DMS153 (cell line): ENCODE data around the gene ASAP2.

ENCODE experiments used
- DNase-seq: peaks from one replicate; lab custom pipeline; 2025; lab: John Stamatoyannopoulos, UW

The ASAP2 gene

GRCh38 chr2:9276901-9277451 lies 70.4 kb downstream of the ASAP2 start:
- no peak for DNase-seq

DNA sequence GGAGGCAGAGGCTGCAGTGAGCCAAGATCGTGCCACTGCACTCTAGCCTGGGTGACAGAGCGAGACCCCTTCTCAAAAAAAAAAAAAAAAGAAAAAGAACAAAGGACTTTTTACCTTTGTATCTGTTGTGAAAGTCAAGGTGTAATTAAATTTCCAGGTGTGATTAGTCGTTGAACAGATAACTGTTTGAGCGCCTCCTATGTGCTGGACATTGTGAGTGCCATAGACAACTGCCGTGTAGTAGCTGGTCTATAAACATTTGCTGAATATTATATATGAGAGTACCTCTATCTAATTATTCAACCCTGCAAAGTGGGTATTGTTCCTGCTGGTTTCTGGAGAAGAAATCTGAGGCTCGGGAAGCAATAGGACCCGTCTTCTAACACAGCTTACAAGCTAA lies 71.8 kb downstream of the ASAP2 start:
- no peak for DNase-seq

- DNase-seq, result no peak
Observed at GRCh38 chr2:9279426-9279825, 72.8 kb downstream of the ASAP2 start.

GRCh38 chr2:9280224-9280623 lies 73.6 kb downstream of the ASAP2 start:
- DNase-seq, result no peak

DNA sequence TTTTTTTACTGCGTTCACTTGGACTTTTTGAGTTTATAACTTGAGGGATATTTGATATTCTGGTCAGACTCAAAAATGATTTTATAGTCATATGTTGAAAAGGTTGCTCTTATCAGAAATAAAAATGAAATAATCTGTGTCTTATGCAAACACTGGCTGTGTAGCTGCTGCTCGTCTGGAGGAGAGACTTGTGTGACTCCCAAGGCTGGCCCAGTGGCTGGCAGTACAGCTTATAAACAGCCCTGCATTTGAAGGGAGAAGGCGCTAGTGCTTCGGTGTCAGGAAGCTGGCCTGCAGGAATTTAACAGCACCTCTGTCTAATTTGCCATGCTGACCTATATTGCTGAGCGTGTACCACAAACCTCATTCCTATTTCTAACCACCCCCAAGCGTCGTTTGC lies 74.5 kb downstream of the ASAP2 start:
- DNase-seq, result no peak

- DNase-seq, result no peak
Observed at GRCh38 chr2:9282128-9283112, 75.8 kb downstream of the ASAP2 start.

- peak; percentile 9 for DNase-seq
Observed at GRCh38 chr2:9284521-9285297, 78.1 kb downstream of the ASAP2 start.

- no peak for DNase-seq
Observed at GRCh38 chr2:9285385-9285920, 78.8 kb downstream of the ASAP2 start.

DNA sequence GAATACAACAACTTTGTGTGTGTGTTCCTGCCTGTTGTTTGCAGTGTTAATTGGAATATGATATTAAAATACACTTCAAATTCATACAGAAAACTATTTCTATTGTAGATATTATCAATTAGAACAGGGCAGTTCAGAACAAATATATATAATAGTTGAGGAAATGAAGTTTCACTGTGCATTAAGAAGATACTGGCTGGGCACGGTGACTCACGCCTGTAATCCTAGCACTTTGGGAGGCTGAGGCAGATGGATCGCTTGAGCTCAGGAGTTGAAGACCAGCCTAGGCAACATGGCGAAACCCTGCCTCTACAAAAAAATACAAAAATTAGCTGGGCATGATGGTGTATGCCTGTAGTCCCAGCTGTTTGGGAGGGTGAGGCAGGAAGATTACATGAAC lies 79.3 kb downstream of the ASAP2 start:
- DNase-seq, result no peak

DNA sequence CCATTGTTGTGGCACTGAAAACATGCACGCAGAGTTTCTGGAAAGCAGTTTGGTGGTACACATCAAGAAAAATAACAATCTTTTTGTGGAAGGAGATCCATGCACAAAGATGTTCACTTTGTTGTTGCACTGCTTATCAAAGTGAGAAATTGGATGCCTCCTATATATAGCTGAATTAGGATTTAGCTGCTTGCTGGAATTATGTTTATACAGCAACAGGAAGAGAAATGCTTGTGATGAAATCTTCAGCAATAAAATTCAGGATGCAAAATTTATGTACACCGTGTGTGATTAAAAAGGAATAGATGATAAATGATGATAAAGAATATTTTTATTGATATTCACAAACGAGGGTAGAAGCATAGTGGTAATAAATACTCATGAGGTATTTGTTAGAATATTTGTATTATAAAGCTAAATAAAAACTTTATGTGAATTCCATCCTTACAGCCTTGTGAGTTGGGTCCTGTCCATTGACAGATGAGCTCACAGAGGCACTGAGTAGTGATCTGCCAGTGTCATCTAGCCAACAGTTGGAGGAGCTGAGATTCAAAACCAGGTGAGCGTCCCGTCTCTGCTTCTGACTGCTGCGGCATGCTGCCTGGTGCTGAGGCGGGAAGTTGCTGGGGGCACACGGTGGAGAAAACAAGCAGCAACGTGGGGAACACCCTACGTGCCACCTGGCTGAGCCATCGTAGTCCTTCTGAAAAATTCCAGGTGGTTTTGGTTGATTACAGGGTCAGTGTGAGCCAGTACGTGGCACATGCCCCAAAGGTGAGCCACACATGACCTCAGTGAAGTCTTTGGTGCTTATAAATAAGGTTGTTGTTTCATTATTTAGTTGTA lies 80.2 kb downstream of the ASAP2 start:
- DNase-seq, result no peak

DNA sequence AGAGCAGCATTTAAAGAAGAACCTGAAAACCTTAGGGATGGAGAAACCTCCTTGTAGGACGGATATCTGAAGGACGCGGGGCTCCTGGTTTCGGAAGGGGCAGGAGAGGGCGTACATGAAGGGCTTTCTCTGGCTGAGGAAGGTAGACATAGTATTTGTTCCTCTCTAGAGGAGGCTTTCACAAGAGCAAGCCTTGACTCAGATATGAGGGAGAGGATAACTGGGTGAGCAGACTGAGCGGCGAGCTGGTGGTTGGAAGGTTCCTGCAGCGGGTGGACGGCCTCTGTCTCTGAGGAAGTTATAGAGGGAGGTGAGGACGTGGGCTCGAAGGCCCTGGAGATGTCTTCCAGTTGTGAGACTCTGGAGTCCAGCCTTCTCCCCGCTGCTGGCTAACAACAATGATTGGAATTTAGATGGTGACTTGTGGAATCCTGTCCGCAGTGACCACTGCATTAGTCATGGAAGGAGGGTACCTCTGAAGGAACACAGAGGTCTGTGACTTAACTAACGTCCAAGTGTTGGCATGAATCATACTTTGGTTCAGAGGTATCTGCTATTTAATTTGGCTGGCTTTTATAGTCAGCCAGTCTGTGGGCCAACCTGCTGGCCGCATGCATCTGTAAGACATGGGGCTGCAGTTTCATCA lies 80.9 kb downstream of the ASAP2 start:
- DNase-seq, result no peak

DNA sequence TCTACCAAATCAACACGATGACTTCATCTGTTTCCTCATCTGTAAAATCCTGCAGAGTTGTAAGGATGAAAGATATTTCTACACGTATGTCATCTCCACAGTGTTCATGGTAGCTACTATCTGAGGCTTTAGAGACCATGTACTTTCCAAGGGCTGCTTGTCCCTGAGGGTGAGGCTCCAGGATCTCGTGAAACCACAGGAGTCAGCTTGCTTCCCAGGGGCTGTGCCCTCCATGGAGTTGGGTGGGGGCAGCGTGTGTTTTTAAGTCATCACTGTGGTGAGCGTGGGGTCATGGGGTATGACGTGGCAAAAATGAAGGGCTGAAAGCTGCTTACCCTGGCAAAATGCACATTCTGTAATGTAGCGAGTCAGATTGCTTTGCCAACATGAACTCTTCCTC lies 81.6 kb downstream of the ASAP2 start:
- no peak for DNase-seq

GRCh38 chr2:9288681-9289338 lies 82.2 kb downstream of the ASAP2 start:
- DNase-seq, result no peak

DNA sequence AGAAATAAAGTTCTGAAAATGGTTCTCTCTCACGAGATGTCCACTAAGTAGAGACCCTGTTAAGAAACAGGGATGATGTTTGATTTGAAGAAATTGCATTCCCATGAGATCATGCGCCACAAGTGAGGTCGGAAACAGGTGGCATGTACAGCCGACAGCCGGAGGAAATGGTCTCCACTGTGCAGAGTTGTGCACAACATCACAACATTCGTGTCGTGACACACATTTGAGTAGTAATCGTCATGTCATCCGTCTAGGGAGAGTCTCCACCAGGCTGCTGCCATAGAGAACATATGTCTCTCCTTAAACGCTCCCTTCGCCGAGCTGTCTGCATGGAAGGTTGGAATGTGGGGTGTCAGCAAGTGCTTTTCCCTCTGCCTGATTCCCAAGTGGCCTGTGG lies 84.7 kb downstream of the ASAP2 start:
- DNase-seq, result no peak

DNA sequence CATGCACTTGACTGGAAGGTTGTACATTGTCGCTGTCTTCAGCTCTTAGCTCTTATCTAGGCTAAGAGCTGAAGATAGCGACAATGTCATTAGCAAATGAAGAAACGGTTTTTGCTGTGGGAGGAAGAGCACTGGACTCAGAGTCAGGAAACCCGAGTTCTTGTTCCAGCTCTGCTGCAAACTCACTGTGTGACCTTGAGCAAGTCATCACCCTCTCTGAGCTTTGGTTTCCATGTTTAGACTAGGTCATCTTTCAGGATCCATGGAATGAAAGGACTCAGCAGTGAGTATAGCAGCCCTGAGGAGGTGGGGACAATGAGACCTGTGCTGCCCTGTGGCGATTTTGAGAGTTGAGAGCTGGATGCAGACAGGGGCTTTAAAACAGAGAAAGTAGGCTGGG lies 85.3 kb downstream of the ASAP2 start:
- no peak for DNase-seq

- no peak for DNase-seq
Observed at GRCh38 chr2:9292426-9292825, 85.8 kb downstream of the ASAP2 start.

GRCh38 chr2:9294764-9295163 lies 88.2 kb downstream of the ASAP2 start:
- DNase-seq, result no peak

GRCh38 chr2:9296559-9296958 lies 89.9 kb downstream of the ASAP2 start:
- DNase-seq, result no peak

DNA sequence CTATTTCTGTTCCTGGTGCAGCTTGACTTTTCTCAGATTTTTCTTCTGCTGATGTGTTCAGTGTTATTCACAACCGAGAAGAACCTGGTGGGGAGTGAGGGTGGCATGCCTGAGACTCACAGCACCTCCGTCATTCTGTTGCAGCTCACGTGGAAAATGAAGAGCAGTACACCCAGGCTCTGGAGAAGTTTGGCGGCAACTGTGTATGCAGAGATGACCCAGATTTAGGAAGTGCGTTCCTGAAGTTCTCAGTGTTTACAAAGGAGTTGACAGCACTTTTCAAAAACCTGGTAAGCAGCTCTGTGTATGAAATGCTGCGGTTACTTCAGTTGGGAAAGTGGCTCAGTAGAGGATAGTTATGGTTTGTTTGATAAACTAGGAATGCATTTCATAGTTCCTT lies 90.5 kb downstream of the ASAP2 start:
- no peak for DNase-seq

DNA sequence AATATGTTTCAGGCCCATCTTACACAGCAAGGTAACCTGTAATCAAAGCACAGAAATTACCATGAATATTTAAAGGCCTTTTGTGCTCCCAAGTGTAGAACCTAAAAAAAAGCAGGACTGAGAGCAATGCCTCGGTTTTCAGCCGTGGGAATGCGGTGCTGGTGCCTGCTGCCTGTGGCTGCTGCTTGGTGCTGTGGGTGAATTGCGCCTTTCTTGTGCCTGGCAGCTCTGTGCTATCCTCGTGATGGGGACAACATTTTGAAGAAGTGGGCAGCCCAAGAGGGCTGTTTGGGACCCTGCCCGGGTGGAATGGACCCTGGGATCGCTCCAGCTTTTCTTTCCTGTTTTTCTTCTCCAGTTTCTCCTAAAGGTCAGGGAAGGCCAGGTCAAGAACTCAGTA lies 91.2 kb downstream of the ASAP2 start:
- DNase-seq, result no peak

DNA sequence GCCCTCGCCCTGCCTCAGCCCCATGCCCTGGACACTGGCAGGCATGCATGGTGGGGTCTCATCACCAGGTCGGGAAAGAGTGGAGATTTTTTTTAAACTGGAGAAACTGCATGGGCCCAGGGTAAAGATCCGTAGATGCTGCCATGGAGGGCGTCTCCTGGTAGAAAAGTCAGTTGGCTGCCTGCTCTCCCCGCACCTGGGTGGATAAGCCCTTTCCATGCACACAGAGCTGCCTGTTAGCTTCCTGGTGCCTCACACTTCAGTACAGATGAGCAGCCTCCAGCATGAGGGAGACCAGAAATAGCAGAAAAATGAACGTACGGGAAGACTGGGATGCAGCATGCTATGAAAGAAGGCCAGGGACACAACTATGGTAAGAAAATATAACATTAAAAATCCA lies 92.0 kb downstream of the ASAP2 start:
- no peak for DNase-seq
